ENCODE measurements around the gene DCST2.

Gene DCST2

GRCh38 chr1:155023627-155024026 is 10.0 kb downstream of the DCST2 start:
- no peak for DNase-seq

GRCh38 chr1:155022927-155023236 is 10.7 kb downstream of the DCST2 start:
- no peak for DNase-seq

- no peak for DNase-seq
These were observed 11.2 kb downstream of the DCST2 start for GRCh38 chr1:155022136-155022926.

- DNase-seq, result no peak
These were observed 14.0 kb downstream of the DCST2 start for GRCh38 chr1:155019377-155020245.

- DNase-seq, result no peak
These were observed 14.8 kb downstream of the DCST2 start for GRCh38 chr1:155018617-155019348.

GRCh38 chr1:155017946-155018316 is 15.7 kb downstream of the DCST2 start:
- DNase-seq, result no peak

DNA sequence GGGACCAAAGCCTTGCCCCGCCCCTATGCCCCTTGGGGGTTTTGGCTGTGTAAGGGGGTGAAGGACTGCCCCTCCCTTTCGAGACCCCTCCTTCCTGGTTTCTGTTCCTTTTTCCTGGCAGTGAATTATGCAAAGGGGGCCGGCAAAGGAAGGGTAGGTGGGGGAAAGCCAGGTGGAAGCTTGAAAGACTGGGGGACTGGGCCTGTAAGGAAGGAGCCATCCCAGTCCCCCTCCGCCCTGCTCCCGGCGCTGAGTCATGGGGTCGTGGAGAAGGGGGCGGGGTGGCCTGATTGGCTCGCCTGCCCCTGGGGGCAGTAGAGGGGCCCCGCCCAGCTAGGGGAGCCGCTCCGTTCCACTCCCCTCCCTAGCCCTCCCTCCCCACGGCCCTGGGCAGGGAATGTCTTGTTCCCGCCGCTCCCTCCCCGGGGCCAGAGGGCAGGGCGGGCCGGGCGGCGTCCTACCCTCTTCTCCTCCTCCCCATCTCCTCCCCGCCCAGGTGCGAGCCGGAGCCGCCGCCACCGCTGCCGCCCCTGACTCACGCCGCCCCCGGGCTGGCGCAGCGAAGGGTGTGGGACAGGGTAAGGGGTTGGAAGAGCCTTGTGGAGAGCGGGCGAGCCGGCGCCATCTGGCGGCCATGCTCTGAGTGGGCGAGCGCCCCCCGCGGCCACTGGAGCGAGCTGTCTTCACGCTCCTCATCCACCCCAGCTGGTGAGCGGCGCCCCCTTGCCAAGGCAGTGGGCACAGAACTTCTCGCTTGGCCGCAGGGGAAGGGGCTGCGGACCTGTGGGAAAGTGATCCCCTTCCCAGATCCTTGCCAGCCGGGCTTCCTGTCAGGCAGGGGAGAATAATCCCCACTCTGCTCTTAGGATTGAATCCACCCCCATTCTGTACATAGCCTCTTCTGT is 16.3 kb downstream of the DCST2 start:
- DNase-seq, result peak; percentile 80 to 88 (median 83)

GRCh38 chr1:155016231-155016831 is 17.2 kb downstream of the DCST2 start:
- DNase-seq, result peak in 1 of 5 experiments; percentile 64

DNA sequence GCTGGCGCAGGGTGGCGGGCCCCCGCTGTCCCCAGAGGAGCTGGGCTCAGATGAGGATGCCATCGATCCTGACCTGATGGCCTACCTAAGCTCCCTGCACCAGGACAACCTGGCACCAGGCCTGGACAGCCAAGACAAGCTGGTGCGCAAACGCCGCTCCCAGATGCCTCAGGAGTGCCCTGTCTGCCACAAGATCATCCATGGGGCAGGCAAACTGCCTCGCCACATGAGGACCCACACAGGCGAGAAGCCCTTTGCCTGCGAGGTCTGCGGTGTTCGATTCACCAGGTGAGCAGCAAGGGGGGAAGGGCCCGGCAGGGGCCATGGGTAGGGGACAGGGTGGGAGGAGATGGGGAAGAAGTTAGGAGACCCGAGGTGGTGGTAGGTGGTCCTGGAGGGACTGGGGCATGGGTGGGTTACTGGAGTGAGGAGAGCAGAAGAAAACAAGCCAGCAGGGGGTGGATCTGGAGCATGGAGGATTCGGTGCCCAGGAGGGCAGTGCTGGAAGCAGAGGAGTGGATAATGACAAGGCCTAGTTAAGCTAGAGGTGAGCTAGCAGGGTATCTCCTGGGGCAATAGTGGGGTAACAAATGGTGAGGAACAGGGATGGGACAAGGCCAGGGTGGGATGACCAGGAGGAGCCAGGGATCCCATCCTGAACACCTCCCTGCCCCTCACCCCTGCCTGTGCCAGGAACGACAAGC is 17.9 kb downstream of the DCST2 start:
- no peak for DNase-seq

- no peak for DNase-seq
These were observed 18.7 kb downstream of the DCST2 start for GRCh38 chr1:155014709-155015508.

GRCh38 chr1:155013632-155014031 is 19.9 kb downstream of the DCST2 start:
- DNase-seq, result peak in 2 of 5 experiments; percentile 39 to 81

GRCh38 chr1:155012776-155013602 is 20.6 kb downstream of the DCST2 start:
- DNase-seq, result no peak

DNA sequence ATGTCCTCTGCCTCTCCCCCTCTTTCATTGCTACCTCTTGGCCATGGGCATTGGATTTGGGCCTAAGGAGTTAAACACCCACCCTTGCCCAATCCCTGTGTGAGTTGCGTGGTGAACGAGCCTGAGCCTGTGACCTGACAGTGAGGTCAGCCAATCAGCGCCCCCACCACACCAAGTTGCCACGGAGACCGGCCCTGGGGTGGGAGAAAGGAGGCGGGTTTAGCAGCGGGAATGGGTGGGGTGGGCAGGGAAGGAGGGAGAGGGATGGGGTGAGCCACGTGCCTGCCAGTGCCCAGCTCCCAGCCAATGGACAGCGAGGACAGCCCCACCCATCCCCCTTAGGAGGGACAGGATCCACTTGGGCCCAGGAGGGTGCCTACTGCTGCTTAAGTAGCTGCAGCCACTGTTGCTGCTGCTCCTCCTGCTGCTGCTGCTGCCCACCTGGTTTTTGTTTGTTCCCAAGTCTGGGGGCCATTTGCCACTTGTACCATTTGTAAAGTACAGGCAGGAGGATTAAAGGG is 21.5 kb downstream of the DCST2 start:
- DNase-seq, result peak in 1 of 5 experiments; percentile 74

DNA sequence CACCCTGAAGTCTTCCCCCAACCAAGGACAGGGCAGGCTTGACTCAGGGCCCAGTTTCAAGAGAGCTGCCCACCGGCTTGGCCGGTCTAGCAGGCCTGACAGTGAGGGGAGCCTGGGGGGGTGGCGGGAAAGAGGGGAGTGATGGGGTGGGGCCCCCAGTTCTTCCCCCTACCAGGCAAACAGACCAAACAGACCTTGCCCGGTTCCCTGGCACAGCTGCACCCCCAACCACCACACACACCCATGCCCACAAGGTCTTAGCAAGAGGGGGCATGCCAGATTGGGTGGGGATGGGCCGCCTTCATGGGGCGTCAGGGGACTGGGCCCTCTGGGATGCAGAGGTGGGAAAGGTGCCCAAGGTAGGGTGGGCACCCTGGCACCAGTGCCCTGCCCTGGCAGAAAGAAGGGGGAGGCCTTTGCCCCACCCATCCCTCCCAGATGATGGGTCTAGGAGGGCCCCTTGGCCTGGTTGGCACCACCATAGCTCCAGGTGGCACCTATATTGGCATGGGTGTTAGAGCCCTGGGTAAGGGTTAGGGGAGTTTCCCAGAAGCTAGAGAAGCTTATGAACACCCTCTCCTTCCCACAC is 22.1 kb downstream of the DCST2 start:
- DNase-seq, result no peak

- no peak for DNase-seq
These were observed 22.6 kb downstream of the DCST2 start for GRCh38 chr1:155011004-155011416.

DNA sequence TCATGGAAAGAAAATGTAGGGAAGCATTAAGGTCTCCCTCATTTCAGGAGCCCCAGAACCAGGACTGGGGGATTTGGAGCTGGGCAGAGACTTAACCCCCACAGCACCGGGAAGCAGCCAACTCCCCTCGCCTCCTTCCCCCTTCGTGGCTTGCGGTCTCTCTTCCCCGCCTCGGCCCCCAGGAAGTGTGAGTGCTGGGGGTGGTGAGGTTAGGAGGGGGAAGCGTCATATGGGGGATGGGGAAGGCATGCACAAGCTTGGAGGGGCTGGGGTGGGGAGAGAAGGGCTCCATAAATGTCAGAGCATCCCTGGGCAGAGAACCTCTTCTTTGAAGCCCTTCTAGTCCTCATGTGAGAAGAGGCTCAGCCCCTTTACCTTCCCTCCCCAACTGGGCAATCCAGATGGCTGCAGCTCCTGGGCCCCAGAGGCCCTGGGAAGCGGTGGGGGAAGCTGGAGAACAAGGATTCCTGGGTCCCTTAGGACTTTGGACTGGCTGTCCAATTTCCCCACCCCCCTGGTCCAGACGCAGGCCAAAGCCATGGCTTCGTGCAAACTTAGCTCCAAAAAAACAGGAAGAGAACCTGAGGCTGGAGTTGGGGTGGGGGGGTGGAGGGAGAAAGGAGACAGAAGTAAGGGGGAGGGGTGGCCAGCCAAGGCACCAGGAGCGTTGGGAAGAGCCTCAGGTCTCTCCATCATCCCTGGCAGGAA is 23.2 kb downstream of the DCST2 start:
- peak in 1 of 5 experiments; percentile 71 for DNase-seq

DNA sequence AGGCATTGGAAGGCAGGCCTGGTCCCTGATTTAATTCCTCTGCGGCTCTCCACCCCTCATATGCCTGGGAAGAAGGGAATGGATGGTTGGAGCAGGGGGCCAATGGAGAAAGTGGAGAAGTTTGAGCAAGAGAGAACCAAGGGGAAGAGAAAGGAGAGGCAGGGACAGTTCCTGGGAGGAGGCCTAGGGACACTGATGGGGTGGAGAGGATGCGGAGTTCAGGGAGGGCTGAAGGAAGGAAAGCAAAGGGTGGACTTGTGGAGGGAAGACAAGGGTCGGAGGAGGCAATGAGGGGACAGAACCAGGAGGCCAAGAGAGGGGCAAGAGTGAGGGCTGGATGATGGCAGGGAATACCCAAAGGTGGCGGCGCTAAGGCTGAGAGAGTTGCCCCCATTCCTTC is 23.8 kb downstream of the DCST2 start:
- DNase-seq, result no peak

DNA sequence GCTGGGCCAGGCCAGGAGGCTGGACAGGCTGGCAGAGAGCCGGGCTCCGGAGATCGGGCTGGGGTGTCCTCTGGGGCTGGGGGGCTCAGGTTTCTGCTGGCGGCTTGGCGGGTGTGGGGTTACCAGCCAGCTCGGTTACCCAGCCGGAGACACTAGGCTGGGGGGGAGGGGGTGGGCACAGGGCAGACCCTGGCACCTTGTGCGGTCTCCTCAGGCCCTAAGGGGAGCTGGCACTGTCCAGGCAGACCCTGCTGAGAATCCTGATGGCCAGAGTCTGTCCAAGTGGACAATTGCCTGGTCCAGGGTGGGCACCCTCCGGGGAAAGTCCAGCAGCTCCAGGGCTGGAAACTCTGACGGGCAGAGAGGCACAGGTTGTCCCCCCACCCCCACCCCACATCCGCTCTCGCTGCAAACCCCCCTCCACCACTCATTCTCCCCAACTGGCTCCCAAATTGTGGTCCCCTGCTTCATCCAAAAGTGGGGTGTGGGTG is 24.3 kb downstream of the DCST2 start:
- peak in 1 of 5 experiments; percentile 65 for DNase-seq
